ENCODE results near the gene AFF3.
"Not testable (repeated sequence)": the region's sequence is repeated elsewhere in the genome, so short reads cannot be mapped to it uniquely, and the experiment has no call there.

AFF3 gene

GRCh38 chr2:99672766-99673350 is 469.5 kb downstream of the AFF3 start:
- DNase-seq (ENCODE audit: low read depth, low spot score), result no peak

GRCh38 chr2:99670768-99671734 is 471.3 kb downstream of the AFF3 start:
- no peak for DNase-seq (ENCODE audit: low read depth, low spot score)

- DNase-seq (ENCODE audit: low read depth, low spot score), result no peak
Observed at GRCh38 chr2:99666256-99666655, 476.1 kb downstream of the AFF3 start.

- DNase-seq (ENCODE audit: low read depth, low spot score), result no peak
Observed at GRCh38 chr2:99663641-99664040, 478.7 kb downstream of the AFF3 start.

- peak; percentile 37 for DNase-seq (ENCODE audit: low read depth, low spot score)
Observed at GRCh38 chr2:99662761-99663341, 479.5 kb downstream of the AFF3 start.

GRCh38 chr2:99661761-99662160 is 480.6 kb downstream of the AFF3 start:
- not testable (repeated sequence) for DNase-seq (ENCODE audit: low read depth, low spot score)

- no peak for DNase-seq (ENCODE audit: low read depth, low spot score)
Observed at GRCh38 chr2:99660616-99661406, 481.6 kb downstream of the AFF3 start.

- DNase-seq (ENCODE audit: low read depth, low spot score), result no peak
Observed at GRCh38 chr2:99659874-99660273, 482.5 kb downstream of the AFF3 start.

- no peak for DNase-seq (ENCODE audit: low read depth, low spot score)
Observed at GRCh38 chr2:99657691-99658258, 484.6 kb downstream of the AFF3 start.

- no peak for DNase-seq (ENCODE audit: low read depth, low spot score)
Observed at GRCh38 chr2:99656994-99657393, 485.4 kb downstream of the AFF3 start.

- DNase-seq (ENCODE audit: low read depth, low spot score), result no peak
Observed at GRCh38 chr2:99653433-99653832, 489.0 kb downstream of the AFF3 start.

GRCh38 chr2:99652862-99653261 is 489.5 kb downstream of the AFF3 start:
- DNase-seq (ENCODE audit: low read depth, low spot score), result no peak

- no peak for DNase-seq (ENCODE audit: low read depth, low spot score)
Observed at GRCh38 chr2:99651930-99652670, 490.3 kb downstream of the AFF3 start.

- no peak for DNase-seq (ENCODE audit: low read depth, low spot score)
Observed at GRCh38 chr2:99648906-99649789, 493.2 kb downstream of the AFF3 start.

GRCh38 chr2:99648178-99648844 is 494.1 kb downstream of the AFF3 start:
- no peak for DNase-seq (ENCODE audit: low read depth, low spot score)

- DNase-seq (ENCODE audit: low read depth, low spot score), result no peak
Observed at GRCh38 chr2:99645960-99646359, 496.4 kb downstream of the AFF3 start.

GRCh38 chr2:99644419-99644787 is 498.0 kb downstream of the AFF3 start:
- no peak for DNase-seq (ENCODE audit: low read depth, low spot score)

- no peak for DNase-seq (ENCODE audit: low read depth, low spot score)
Observed at GRCh38 chr2:99643787-99644418, 498.5 kb downstream of the AFF3 start.

- no peak for DNase-seq (ENCODE audit: low read depth, low spot score)
Observed at GRCh38 chr2:99641999-99642398, 500.4 kb downstream of the AFF3 start.

Data from brain pericyte (primary cell).